ENCODE data around the gene PLIN5. TPM values are rescaled to one million over a fixed set of nuclear protein-coding genes. Genes with fewer than 3 reads are reported as not detected.

PLIN5 gene
- total and polyA plus RNA-seq, 4 experiments from 2014 or later, result 0.28 to 2.2 (median 1.4) TPM; not detected in 1

DNA sequence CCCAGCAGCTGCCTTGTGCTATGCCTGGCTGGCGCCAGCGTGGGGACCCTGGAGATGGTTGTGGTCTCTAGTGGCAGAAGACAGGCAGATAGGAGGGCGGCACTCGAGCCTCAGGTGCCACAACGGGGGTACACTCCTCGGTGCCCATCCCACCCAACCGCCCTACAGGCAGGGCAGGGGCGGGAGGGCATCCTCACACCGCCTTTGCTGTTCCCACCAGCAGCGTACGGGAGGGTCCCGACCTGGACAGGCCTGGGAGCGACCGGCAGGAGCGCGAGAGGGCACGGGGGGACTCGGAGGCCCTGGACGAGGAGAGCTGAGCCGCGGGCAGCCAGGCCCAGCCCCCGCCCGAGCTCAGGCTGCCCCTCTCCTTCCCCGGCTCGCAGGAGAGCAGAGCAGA, 33.3 kb downstream of the PLIN5 start:
- Histone ChIP-seq H3K27me3 (ENCODE audit: insufficient read depth, low read length) (no peaks in the 10 kb centered on the region), H3K9me3 (ENCODE audit: control insufficient read depth in 1 of 2, low read length in 2 of 2) (no peaks in the 10 kb centered on the region), H3K36me3 (ENCODE audit: insufficient read depth, low read length) (peaks cover 6% of the 10 kb centered on the region), H3K4me1 (ENCODE audit: insufficient read depth, low read length) (no peaks in the 10 kb centered on the region), H3K4me3 (ENCODE audit: low read length in 2 of 2) (no peak overlapping the region), H3K27ac (ENCODE audit: low read depth, low read length) (no peak overlapping the region)
- peaks cover 12 to 14% of the 10 kb centered on the region in 2 donors for H3K36me3 Mint-ChIP-seq
- H3K27ac Mint-ChIP-seq, result no peak overlapping the region
- POLR2A ChIA-PET (ENCODE audit: partially characterized antibody), result no interaction called here
- no peak overlapping the region for H3K4me3 Mint-ChIP-seq
- CTCF ChIA-PET (ENCODE audit: partially characterized antibody), result no interaction called here
- no peak for DNase-seq
- no peaks in the 10 kb centered on the region for H3K4me1 Mint-ChIP-seq
- intact Hi-C loops (cut with micrococcal nuclease), result no loop called here
- H3K9me3 Mint-ChIP-seq, result no peaks in the 10 kb centered on the region
- no peaks in the 10 kb centered on the region for H3K27me3 Mint-ChIP-seq

DNA sequence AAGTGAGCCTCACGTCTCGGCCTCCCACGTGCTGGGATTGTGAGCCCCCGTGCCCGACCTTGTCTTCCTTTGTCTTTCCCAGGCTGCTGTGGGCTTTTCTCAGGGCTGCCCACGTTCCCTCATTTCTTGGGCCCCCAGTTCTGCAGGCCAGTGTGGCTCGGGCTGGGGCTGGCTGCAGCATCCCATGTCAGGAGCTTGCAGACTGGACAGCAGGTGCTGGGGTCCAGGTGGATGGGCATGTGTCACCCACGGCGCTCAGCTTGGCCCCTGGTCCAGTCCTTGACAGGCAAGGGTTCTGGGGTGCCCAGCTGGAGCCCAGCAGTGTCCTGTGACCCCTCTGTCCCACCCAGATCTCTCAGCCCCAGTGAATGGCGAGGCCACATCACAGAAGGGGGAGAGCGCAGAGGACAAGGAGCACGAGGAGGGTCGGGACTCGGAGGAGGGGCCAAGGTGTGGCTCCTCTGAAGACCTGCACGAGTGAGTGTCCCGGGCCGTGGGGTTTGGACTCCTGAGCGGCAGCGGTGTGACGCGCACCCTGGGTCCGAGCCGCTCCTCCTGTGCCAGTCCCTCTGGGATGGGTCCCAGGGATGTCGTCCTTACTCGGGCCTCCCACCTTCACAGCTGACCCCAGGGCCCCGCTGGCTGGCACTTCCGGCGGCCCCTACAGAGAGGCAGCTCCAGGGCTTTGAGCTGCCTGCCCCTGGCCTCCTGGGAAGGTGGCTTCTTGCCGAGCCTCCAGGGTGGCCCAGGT, 34.0 kb downstream of the PLIN5 start:
- Mint-ChIP-seq H3K27me3 (no peaks in the 10 kb centered on the region), H3K36me3 (peaks cover 8 to 15% of the 10 kb centered on the region in 2 donors), H3K4me3 (no peak overlapping the region), H3K9me3 (no peaks in the 10 kb centered on the region), H3K27ac (no peak overlapping the region), H3K4me1 (no peaks in the 10 kb centered on the region)
- intact Hi-C loops (cut with micrococcal nuclease), result no loop called here
- peaks cover 6% of the 10 kb centered on the region for H3K36me3 ChIP-seq (ENCODE audit: insufficient read depth, low read length)
- H3K9me3 ChIP-seq (ENCODE audit: control insufficient read depth in 1 of 2, low read length in 2 of 2), result no peaks in the 10 kb centered on the region
- H3K4me3 ChIP-seq (ENCODE audit: low read length in 2 of 2), result no peak overlapping the region
- no peak overlapping the region for H3K27ac ChIP-seq (ENCODE audit: low read depth, low read length)
- POLR2A ChIA-PET (ENCODE audit: partially characterized antibody), result no interaction called here
- no peak for DNase-seq
- CTCF ChIA-PET (ENCODE audit: partially characterized antibody), result interaction anchor here (1.7 kb wide), 1 partner anchor 22 kb away, joined by 4 read pairs; no protein-coding TSS in a partner anchor
- H3K4me1 ChIP-seq (ENCODE audit: insufficient read depth, low read length), result no peaks in the 10 kb centered on the region
- H3K27me3 ChIP-seq (ENCODE audit: insufficient read depth, low read length), result no peaks in the 10 kb centered on the region

DNA sequence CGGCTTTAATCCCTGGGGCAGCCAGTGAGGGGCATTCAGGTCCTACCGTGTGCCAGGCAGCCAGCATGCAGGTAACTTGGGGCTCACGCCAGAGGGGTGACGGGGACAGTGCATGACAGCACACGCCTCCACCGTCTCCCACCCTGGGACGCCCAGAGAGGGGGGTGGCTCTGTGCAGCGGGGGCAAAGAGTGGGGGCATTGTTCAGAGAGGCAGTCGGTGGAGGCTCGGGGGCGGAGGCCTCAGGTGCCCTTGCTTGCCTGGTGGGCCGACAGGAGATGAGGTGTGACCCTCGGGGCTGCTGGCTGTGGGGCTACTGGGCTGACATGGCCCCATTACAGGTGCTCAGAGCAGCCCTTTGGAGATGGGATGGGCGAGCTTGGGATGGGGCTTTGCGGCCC, 35.2 kb downstream of the PLIN5 start:
- Mint-ChIP-seq H3K9me3 (no peaks in the 10 kb centered on the region), H3K27me3 (no peaks in the 10 kb centered on the region), H3K4me1 (no peaks in the 10 kb centered on the region), H3K27ac (peak overlapping the region in 1 of 7 donors; percentile 13), H3K36me3 (peaks cover 8 to 22% of the 10 kb centered on the region in 2 donors), H3K4me3 (no peak overlapping the region)
- CTCF ChIA-PET (ENCODE audit: partially characterized antibody), result interaction anchor here (1.7 kb wide), 1 partner anchor 23 kb away, joined by 4 read pairs; no protein-coding TSS in a partner anchor
- H3K4me1 ChIP-seq (ENCODE audit: insufficient read depth, low read length), result no peaks in the 10 kb centered on the region
- no peaks in the 10 kb centered on the region for H3K9me3 ChIP-seq (ENCODE audit: control insufficient read depth in 1 of 2, low read length in 2 of 2)
- H3K27ac ChIP-seq (ENCODE audit: low read depth, low read length), result no peak overlapping the region
- no peak overlapping the region for H3K4me3 ChIP-seq (ENCODE audit: low read length in 2 of 2)
- no peak for DNase-seq
- H3K27me3 ChIP-seq (ENCODE audit: insufficient read depth, low read length), result no peaks in the 10 kb centered on the region
- intact Hi-C loops (cut with micrococcal nuclease), result no loop called here
- H3K36me3 ChIP-seq (ENCODE audit: insufficient read depth, low read length), result peaks cover 6% of the 10 kb centered on the region
- POLR2A ChIA-PET (ENCODE audit: partially characterized antibody), result no interaction called here

DNA sequence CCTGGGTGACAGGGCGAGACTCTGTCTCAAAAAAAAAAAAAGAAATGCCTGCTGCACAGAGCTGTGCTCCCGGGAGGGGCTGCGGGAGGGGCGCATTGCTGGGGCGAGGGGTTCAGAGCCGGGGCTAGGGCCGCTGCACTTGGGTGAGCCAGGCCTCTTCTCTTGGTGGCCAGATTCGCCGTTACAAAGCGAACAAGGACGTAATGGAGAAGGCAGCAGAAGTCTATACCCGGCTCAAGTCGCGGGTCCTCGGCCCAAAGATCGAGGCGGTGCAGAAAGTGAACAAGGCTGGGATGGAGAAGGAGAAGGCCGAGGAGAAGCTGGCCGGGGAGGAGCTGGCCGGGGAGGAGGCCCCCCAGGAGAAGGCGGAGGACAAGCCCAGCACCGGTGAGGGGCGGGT, 35.7 kb downstream of the PLIN5 start:
- Mint-ChIP-seq H3K9me3 (no peaks in the 10 kb centered on the region), H3K27ac (no peak overlapping the region)
- POLR2A ChIA-PET (ENCODE audit: partially characterized antibody), result no interaction called here

DNA sequence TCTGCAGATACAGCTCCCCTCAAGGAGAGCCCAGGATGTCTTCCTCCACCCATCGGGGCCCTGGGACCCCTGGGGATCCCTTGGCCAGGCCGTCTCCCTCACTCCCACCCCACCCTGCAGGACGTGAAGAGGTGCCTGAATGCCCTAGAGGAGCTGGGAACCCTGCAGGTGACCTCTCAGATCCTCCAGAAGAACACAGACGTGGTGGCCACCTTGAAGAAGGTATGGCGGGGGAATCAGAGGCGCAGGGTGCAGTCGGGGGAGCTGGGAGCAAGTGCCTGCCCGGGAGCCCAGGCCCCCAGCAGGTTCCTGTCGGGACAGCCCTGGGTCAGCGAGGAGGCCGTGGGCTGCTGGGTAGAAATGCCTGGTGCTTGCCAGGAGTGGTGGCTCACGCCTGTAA, 36.3 kb downstream of the PLIN5 start:
- POLR2A ChIA-PET (ENCODE audit: partially characterized antibody), result no interaction called here
- Histone ChIP-seq H3K36me3 (ENCODE audit: insufficient read depth, low read length) (peaks cover 13% of the 10 kb centered on the region), H3K27me3 (ENCODE audit: insufficient read depth, low read length) (no peaks in the 10 kb centered on the region), H3K9me3 (ENCODE audit: control insufficient read depth in 1 of 2, low read length in 2 of 2) (no peaks in the 10 kb centered on the region), H3K4me1 (ENCODE audit: insufficient read depth, low read length) (no peaks in the 10 kb centered on the region), H3K4me3 (ENCODE audit: low read length in 2 of 2) (no peak overlapping the region), H3K27ac (ENCODE audit: low read depth, low read length) (no peak overlapping the region)
- Mint-ChIP-seq H3K4me1 (no peaks in the 10 kb centered on the region), H3K36me3 (peaks cover 8 to 25% of the 10 kb centered on the region in 2 donors), H3K9me3 (no peaks in the 10 kb centered on the region), H3K27ac (no peak overlapping the region), H3K4me3 (no peak overlapping the region), H3K27me3 (no peaks in the 10 kb centered on the region)
- DNase-seq, result no peak
- intact Hi-C loops (cut with micrococcal nuclease), result no loop called here
- CTCF ChIA-PET (ENCODE audit: partially characterized antibody), result no interaction called here

More for the DNA sequence above, 35.7 kb downstream of the PLIN5 start:
- H3K4me3 Mint-ChIP-seq, result no peak overlapping the region
- intact Hi-C loops (cut with micrococcal nuclease), result no loop called here
- CTCF ChIA-PET (ENCODE audit: partially characterized antibody), result no interaction called here
- Histone ChIP-seq H3K4me1 (ENCODE audit: insufficient read depth, low read length) (no peaks in the 10 kb centered on the region), H3K9me3 (ENCODE audit: control insufficient read depth in 1 of 2, low read length in 2 of 2) (no peaks in the 10 kb centered on the region), H3K27me3 (ENCODE audit: insufficient read depth, low read length) (no peaks in the 10 kb centered on the region), H3K36me3 (ENCODE audit: insufficient read depth, low read length) (peaks cover 11% of the 10 kb centered on the region), H3K4me3 (ENCODE audit: low read length in 2 of 2) (no peak overlapping the region), H3K27ac (ENCODE audit: low read depth, low read length) (no peak overlapping the region)
- no peak for DNase-seq
- no peaks in the 10 kb centered on the region for H3K27me3 Mint-ChIP-seq
- H3K36me3 Mint-ChIP-seq, result peaks cover 8 to 25% of the 10 kb centered on the region in 2 donors
- no peaks in the 10 kb centered on the region for H3K4me1 Mint-ChIP-seq

DNA sequence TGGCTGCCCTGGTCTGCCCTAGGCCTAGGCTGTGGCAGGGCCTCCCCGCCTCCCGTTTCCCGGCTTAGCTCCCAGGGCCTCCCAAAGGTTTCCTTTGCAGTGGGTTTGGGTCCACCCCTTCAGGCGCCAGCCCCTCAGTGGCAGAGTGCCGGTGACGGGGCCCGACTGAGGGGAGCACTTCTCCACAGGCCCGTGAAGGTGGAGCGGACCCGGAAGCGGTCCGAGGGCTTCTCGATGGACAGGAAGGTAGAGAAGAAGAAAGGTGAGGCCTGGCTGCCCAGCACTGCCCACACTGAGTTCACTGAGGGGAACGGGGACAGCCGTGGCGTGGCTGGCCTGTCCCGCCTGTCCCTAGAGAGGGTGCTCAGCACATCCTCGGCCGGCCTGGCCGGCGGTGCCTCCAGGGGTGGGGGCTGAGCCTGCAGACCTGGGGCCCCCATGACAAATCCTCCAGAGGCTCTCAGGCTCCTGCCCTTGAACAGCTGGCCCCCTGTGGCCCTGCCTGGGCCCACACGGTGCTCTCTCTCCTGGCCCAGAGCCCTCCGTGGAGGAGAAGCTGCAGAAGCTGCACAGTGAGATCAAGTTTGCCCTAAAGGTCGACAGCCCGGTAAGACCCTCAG, 37.1 kb downstream of the PLIN5 start:
- Mint-ChIP-seq H3K27ac (no peak overlapping the region), H3K27me3 (no peaks in the 10 kb centered on the region)
- POLR2A ChIA-PET (ENCODE audit: partially characterized antibody), result no interaction called here

DNA sequence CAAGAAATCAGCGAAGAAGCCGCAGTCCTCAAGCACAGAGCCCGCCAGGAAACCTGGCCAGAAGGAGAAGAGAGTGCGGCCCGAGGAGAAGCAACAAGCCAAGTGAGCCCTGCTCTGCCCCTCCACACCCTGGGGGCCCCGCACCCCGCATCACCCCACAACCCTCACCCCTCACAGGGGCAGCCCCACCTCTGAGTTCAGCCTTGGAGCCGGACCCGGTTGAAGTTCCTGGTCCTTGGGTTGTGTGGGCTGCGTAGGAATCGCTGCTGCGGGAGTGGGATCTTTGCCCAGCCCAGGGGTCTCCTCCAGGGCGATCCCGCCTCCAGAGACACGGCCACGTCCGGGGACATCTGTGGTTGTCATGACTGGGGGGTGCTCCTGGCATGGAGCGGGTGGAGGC, 38.7 kb downstream of the PLIN5 start:
- Mint-ChIP-seq H3K4me3 (no peak overlapping the region), H3K36me3 (peaks cover 8 to 25% of the 10 kb centered on the region in 2 donors), H3K4me1 (no peaks in the 10 kb centered on the region), H3K9me3 (no peaks in the 10 kb centered on the region), H3K27ac (no peak overlapping the region), H3K27me3 (no peaks in the 10 kb centered on the region)
- Histone ChIP-seq H3K4me3 (ENCODE audit: low read length in 2 of 2) (no peak overlapping the region), H3K4me1 (ENCODE audit: insufficient read depth, low read length) (no peaks in the 10 kb centered on the region), H3K27me3 (ENCODE audit: insufficient read depth, low read length) (no peaks in the 10 kb centered on the region), H3K9me3 (ENCODE audit: control insufficient read depth in 1 of 2, low read length in 2 of 2) (no peaks in the 10 kb centered on the region), H3K27ac (ENCODE audit: low read depth, low read length) (no peak overlapping the region), H3K36me3 (ENCODE audit: insufficient read depth, low read length) (peaks cover 22% of the 10 kb centered on the region)
- intact Hi-C loops (cut with micrococcal nuclease), result no loop called here
- ChIA-PET CTCF (ENCODE audit: partially characterized antibody) (no interaction called here), POLR2A (ENCODE audit: partially characterized antibody) (no interaction called here)
- DNase-seq, result no peak

More for the DNA sequence above, 37.1 kb downstream of the PLIN5 start:
- Histone ChIP-seq H3K36me3 (ENCODE audit: insufficient read depth, low read length) (peaks cover 21% of the 10 kb centered on the region), H3K9me3 (ENCODE audit: control insufficient read depth in 1 of 2, low read length in 2 of 2) (no peaks in the 10 kb centered on the region), H3K27ac (ENCODE audit: low read depth, low read length) (no peak overlapping the region), H3K4me1 (ENCODE audit: insufficient read depth, low read length) (no peaks in the 10 kb centered on the region), H3K4me3 (ENCODE audit: low read length in 2 of 2) (no peak overlapping the region), H3K27me3 (ENCODE audit: insufficient read depth, low read length) (no peaks in the 10 kb centered on the region)
- DNase-seq, result no peak
- no peak overlapping the region for H3K4me3 Mint-ChIP-seq
- intact Hi-C loops (cut with micrococcal nuclease), result no loop called here
- H3K9me3 Mint-ChIP-seq, result no peaks in the 10 kb centered on the region
- CTCF ChIA-PET (ENCODE audit: partially characterized antibody), result no interaction called here
- no peaks in the 10 kb centered on the region for H3K4me1 Mint-ChIP-seq
- H3K36me3 Mint-ChIP-seq, result peaks cover 8 to 25% of the 10 kb centered on the region in 2 donors
